GM19467 (cell line): ENCODE results near the gene HELZ.
"Not testable (repeated sequence)": the region's sequence is repeated elsewhere in the genome, so short reads cannot be mapped to it uniquely, and the experiment has no call there.

Source experiments
- ATAC-seq: cut with Tn5 transposase; IDR thresholded peaks from one replicate; pipeline ENCODE4 v1.9.1; 2021; ENCODE audit warnings: mild to moderate bottlenecking, moderate library complexity; ENCODE audit not compliant: unreplicated experiment

HELZ gene

GRCh38 chr17:67055041-67055443 lies 190.0 kb downstream of the HELZ start:
- ATAC-seq = no peak

GRCh38 chr17:67054608-67055007 lies 190.4 kb downstream of the HELZ start:
- no peak for ATAC-seq

- ATAC-seq = no peak
Measured at GRCh38 chr17:67054011-67054591, 190.9 kb downstream of the HELZ start.

GRCh38 chr17:67053438-67054000 lies 191.5 kb downstream of the HELZ start:
- ATAC-seq = no peak

GRCh38 chr17:67052720-67053437 lies 192.1 kb downstream of the HELZ start:
- no peak for ATAC-seq

GRCh38 chr17:67051837-67052236 lies 193.2 kb downstream of the HELZ start:
- ATAC-seq = no peak

GRCh38 chr17:67051155-67051538 lies 193.8 kb downstream of the HELZ start:
- ATAC-seq = no peak

- ATAC-seq = no peak
Measured at GRCh38 chr17:67050471-67051154, 194.4 kb downstream of the HELZ start.

- ATAC-seq = no peak
Measured at GRCh38 chr17:67050066-67050465, 194.9 kb downstream of the HELZ start.

- ATAC-seq = no peak
Measured at GRCh38 chr17:67049025-67049739, 195.8 kb downstream of the HELZ start.

- ATAC-seq = no peak
Measured at GRCh38 chr17:67047382-67047781, 197.6 kb downstream of the HELZ start.

GRCh38 chr17:67046398-67046797 lies 198.6 kb downstream of the HELZ start:
- ATAC-seq = no peak

GRCh38 chr17:67044940-67045339 lies 200.1 kb downstream of the HELZ start:
- ATAC-seq = no peak

- ATAC-seq = no peak
Measured at GRCh38 chr17:67044016-67044772, 200.8 kb downstream of the HELZ start, which contains the start of gene CACNG1. Gene CACNG1, plus strand, starts transcription at chr17:67044554. Its CDS starts 107 bp downstream, at chr17:67044661.

- ATAC-seq = no peak
Measured at GRCh38 chr17:67043283-67043682, 201.7 kb downstream of the HELZ start.

GRCh38 chr17:67041941-67042899 lies 202.8 kb downstream of the HELZ start:
- ATAC-seq = no peak

GRCh38 chr17:67041531-67041930 lies 203.5 kb downstream of the HELZ start:
- no peak for ATAC-seq

GRCh38 chr17:67041119-67041518 lies 203.9 kb downstream of the HELZ start:
- ATAC-seq = not testable (repeated sequence)

- no peak for ATAC-seq
Measured at GRCh38 chr17:67040652-67041051, 204.3 kb downstream of the HELZ start.
